H1 (cell line): ENCODE data around the gene LYPD4. TPM values are rescaled to one million over a fixed set of nuclear protein-coding genes. Genes with fewer than 3 reads are reported as not detected.

Source experiments
- CHD7 ChIP-seq: fragments of 300-600 bp; sonication (generic); IDR thresholded peaks from 2 replicates; pipeline ENCODE4 v1.7.1; 2012; ENCODE audit warnings: low read length, moderate library complexity, mild to moderate bottlenecking, inconsistent platforms; ENCODE audit not compliant: insufficient replicate concordance
- POU5F1 ChIP-seq: IDR thresholded peaks from 2 replicates; pipeline ENCODE4 v1.6.1; 2011; ENCODE audit warnings: low read depth, mild to moderate bottlenecking, low read length, moderate library complexity
- SP2 ChIP-seq: IDR thresholded peaks from 2 replicates; pipeline ENCODE4 v1.6.1; 2012; ENCODE audit warnings: mild to moderate bottlenecking, low read length, inconsistent platforms
- SP4 ChIP-seq: IDR thresholded peaks from 2 replicates; pipeline ENCODE4 v1.6.1; 2012; ENCODE audit warnings: low read length, inconsistent platforms
- SUZ12 ChIP-seq: fragments of 200-600 bp; sonication (generic); IDR thresholded peaks from 2 replicates; pipeline ENCODE4 v1.6.1; 2012; ENCODE audit warnings: mild to moderate bottlenecking, inconsistent platforms, low read length, moderate library complexity, mixed read lengths
- ZNF274 ChIP-seq: IDR thresholded peaks from 2 replicates; pipeline ENCODE4 v1.7.0; 2012; ENCODE audit warnings: low read length, borderline replicate concordance; ENCODE audit errors: extremely low read depth
- polyA plus RNA-seq, 7 experiments: library from polyadenylated mRNA; depleted of rRNA in 3 of 7; stranded (reverse) in 5 of 7; unstranded in 2 of 7; fragments of >200 nt in 5 of 7; fragments of 200-250 nt in 2 of 7; gene quantifications; 1 replicate in 5 of 7; 2 replicates in 1 of 7; 4 replicates in 1 of 7; pipeline versions ENCODE4 v1.2.1 to v1.2.3, GENCODE V29; 2011 to 2013; ENCODE audit warnings: missing spikeins in 2 of 7, mixed read lengths in 2 of 7
- total RNA-seq: library from RNA; stranded (reverse); fragmentation: NEBNext Ultra II Directional; extraction: Animal tissue kit (Norgen Biotek cat#: 25700); gene quantifications from 2 replicates; pipeline ENCODE4 v1.2.1, GENCODE V29; 2021
- TF ChIP-seq, protein P1 (sequence below): IDR thresholded peaks from 2 replicates; pipeline ENCODE4 v1.6.1; 2012; ENCODE audit warnings: low read length, inconsistent platforms

LYPD4 gene
- total and polyA plus RNA-seq, 2 of the 8 experiments (the other 6 are each of a cell fraction or from before 2014, with no cell fraction given) = 0.06 TPM; not detected in 1

DNA sequence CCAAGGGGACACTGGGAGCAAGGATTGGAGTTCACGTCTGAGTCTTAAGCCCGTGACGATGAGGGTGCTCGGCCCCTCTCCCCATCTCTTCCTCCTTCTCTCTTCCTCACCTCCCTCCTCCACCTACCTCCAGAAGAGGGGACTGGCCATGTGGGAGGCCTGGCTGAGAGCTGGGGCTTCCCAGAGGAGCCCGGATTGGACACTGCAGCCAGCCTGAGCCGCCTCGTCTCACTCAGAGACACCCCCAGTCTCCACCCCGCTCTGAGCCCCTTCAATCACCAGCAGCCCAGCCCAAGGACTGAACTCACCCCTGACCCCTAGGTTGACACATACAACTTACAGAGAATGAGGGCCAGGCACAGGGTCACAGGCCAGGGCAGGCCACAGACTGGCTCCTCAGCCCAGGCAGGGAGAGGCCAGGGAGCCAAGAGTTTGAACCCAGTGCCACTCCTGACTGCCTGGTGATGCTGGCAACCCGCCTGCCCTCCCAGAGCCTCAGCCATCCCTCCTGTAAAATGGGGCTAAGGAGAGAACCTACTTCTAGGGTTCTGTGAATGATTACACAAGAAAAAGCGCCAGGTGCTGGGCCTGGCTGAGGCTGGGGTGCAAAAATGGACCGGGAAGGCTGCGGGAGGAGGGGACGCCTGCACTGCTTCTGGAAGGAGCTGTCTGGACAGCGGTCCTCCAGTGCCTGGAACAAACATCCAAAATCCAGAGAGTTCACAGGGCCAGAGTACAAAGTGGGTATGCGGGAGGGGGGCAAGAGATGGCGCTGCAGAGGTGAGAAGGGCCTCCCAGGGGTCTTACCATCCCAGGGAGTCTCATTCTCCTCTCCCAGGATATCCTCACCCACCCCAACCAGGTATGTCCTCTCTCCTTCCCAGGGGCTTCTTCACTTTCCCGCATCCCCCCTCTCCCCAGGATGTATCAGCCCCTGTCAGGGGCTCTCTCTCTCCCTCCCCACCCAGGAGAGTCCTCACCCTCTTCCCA lies 33.7 kb upstream of the LYPD4 start (continued):
- TF ChIP-seq, protein P1, sequence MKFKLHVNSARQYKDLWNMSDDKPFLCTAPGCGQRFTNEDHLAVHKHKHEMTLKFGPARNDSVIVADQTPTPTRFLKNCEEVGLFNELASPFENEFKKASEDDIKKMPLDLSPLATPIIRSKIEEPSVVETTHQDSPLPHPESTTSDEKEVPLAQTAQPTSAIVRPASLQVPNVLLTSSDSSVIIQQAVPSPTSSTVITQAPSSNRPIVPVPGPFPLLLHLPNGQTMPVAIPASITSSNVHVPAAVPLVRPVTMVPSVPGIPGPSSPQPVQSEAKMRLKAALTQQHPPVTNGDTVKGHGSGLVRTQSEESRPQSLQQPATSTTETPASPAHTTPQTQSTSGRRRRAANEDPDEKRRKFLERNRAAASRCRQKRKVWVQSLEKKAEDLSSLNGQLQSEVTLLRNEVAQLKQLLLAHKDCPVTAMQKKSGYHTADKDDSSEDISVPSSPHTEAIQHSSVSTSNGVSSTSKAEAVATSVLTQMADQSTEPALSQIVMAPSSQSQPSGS = no peak
- no peak for TF ChIP-seq SUZ12
- no peak for TF ChIP-seq POU5F1
- TF ChIP-seq ZNF274 = no peak
- TF ChIP-seq SP4 = no peak
- TF ChIP-seq SP2 = no peak
- TF ChIP-seq CHD7 = no peak
